Measurements from ENCODE around the gene CPNE8.

CPNE8 gene

DNA sequence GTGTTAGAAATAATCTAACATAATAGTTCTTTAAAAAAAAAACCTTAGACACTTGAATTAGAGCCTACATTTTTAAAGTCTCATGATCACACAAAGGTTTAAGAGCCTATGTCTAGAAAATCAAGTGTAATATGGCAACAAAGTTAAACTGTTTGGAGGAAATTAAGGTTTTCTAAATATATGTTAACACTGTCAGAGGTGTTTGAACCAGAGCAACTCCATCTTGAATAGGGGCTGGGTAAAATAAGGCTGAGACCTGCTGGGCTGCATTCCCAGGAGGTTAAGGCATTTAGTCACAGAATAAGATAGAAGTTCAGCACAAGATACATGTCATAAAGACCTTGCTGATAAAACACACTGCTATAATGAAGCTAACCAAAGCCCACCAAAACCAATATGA lies 12.4 kb downstream of the CPNE8 start:
- DNase-seq = no peak

DNA sequence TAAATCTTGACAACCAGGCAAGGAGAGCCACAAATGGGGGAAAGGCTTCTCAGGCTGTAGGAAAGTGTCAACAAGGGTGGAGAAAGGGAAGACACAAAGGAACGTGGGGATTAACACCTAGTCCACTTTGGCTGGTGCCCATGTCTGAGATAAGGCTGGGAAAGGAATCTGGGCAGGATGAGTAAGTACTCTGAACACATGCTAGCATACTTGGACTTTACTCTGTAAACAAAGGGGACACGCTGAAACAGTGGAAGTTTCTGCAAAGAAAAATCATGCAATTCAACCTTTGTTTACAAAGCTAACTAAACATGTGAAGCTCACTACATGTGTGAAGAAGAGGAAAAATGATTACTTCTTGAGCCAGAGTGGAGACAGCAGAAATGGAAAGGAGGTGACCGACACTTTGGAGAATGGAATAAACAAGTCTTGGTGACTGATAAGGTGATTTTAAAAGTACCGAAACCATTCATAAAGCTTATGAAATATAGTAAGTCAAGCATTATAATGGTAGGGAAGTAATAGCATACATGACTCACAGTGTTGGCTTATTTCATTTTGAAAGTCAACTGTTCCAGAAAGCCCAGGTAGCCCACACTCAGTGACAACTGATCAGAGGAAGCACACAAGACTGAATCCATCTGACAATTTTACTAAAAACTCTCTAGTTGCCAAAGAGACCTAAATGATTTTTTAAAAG lies 13.2 kb downstream of the CPNE8 start:
- DNase-seq = no peak

DNA sequence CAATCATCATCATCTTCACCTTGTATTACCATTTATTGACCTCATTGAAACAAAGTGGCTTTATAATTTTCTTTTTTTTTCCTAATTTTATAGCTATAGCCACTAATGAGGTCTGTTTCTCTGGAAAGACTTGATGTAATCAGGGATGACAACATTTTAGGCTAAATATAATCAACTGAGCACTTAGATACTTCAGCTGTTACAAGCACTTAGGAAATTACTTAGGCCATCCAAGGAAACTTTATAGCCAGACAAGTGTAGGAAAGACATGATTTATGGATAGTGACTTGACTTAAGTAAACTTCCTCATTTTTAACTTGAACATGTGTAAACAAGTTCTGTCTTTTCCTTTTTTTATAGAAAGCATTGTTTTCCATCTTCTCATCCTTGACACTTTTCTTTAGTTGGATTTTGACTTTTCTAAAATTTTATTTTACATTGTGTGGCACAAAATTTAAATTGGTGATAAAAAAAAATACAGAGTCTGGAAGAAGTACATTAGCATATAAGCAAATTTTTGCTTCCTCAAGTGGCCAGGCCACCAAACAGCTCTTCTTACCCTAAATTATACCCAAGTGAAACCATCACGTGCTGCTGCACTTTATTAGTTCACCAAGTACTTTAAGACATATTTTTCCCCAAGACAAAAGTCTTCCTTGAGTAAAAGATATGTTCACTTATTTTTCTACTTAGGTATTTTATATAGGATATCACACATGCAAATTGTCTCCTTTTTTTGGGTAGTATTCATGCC lies 15.1 kb downstream of the CPNE8 start:
- DNase-seq = no peak

DNA sequence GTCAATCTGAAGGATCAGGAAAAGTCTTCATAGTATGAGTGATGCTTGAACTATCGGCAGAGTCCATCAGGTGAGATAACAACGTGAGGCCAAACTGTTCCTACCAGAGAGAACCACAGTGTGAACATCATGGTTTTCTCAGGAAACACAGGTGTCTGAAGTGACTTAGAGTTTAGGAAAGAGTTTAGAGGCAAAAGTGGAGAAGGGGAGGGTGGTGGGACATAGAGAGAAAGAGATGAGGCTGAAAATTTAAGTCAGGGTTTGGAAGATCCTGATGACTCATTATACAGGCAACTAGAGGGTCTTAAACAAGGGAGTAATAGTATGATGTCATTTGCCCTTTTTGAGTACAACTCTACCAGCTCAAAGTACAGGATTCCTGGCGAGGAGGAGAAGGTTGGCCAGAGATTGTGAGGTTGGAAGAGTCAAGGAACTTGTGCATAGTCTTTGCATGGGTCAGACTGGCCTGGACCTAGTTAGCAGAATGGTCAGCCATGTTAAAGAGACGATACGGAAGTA lies 16.0 kb downstream of the CPNE8 start:
- DNase-seq = no peak

DNA sequence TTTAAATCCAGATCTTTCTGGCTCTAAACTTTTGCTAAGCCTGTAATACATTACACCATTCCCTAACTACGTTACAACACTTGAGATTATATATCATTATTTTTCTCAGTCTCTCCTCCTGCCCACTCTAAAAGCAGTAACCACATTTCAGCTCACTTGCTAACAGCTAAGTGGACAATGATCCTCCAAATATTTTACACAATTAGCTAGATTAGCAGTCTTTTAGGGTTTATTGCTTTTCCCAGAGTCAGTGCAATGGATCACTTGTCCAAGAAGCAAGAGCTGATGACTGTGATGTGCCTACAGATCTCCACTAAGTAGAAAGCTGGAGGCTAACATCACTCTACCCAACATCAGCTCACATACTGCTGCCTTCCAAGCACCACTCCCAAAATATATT lies 17.6 kb downstream of the CPNE8 start:
- no peak for DNase-seq

DNA sequence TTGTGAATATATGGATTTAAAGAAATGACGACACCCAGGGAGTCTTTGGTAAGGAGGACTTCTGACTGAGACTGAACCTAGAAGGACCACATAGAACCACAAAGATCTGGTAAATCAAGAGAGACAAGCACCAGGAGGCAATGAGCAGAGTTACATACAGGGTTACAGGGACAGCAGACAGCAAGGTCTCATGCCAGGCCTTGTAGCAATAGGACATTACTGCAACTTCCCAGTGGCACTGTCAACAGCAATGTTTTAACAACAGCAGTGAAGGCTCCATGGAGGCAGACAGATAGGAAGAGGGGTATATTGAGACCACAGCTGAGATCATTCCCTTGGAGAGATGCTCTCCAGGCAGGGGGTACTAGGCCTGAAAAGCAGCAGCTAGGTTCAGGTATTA lies 18.5 kb downstream of the CPNE8 start:
- no peak for DNase-seq

DNA sequence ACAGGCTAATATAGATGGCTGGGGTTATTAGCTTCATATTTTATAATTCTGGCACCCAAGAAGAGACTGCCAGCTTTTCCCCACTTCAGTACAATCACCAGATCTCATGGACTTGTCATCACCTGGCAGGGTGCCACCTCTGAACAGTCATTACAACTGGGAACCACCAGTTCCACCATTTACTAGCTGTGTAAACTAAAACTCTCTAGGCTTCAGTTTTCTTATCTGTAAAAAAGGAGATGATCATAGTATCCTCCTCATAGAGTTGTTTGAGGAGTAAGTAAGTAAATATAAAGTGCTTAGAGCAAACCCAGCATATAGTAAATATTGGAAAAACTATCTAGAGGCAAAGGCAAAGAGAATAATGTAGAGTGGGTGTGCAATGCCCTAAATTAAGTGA lies 19.3 kb downstream of the CPNE8 start:
- no peak for DNase-seq

DNA sequence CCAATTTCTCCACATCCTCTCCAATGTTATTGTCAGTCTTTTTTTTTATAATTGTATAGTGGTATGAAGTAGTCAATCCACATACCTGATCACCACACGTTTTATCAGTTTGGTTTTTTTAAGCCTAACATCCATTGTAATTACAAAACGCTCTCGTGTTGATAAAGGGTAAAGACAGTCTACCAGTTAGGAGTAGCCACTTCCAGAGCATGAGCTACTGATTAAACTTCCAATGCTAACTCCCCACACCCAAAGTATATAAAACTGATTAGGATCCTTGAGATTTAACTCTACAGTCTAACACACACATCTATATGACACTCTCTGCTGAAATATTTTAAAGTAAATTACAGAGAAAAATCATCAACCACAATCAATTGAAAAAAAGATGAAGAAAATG lies 20.7 kb downstream of the CPNE8 start:
- DNase-seq = no peak

DNA sequence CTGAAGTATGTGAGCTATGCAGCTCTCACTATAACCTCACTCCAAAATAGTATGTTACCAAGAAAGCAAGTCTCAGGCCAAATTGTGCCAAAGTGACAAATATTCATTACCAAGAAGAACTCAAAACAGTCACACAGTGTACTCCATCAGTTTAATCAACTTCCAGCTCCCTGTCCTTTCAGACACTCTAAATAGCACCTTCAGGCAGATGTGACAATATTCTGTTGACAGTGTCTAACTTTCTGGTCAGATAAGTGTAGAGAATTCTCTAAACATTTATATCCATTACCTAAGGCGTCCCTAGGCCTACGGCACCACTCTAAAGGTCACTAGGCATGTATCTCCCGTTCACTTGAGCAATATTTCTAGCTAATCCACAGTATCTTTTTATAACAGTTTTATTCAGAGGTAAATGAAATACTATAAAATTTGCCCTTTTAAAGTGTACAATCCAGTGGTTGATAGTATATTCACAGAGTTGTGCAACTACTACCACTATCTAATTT lies 21.7 kb downstream of the CPNE8 start:
- DNase-seq = no peak

DNA sequence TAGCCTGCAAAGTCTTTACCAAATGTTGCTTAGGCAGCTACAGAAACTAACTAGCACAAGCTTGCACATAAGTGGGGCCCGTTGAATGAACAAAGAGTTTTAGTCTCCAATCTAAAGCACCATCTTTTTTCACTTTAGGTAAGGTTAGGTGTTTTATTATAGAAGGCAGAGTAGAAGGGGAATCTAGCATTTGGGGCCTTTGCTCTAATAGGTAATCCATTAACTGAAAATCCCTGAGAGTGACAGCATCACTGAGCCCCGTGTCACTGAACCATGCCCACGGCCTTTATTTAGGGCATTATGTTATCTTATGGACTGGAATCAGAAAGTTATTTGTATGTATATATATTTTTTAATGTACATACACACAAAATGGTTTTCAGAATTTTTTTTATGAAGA lies 25.1 kb downstream of the CPNE8 start:
- DNase-seq = no peak

DNA sequence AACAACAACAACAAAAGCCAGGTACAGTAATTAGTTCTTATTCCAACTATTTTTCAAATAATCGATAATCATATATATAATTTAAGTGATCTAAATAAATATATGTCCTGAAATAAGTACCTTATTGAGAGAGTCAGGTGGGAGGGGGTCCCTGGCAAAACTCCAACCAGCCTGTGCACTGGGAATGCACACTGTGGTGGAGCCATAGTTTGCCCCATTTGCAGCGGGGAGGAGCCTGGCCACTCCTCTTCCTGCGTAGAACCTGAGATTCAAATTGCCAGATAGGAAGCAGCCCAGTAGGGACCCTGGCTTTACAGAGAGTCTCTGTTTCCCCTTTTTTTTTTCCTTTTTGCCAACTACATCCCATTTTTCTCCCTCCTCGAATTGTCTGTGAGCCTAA lies 26.4 kb downstream of the CPNE8 start:
- DNase-seq = no peak

DNA sequence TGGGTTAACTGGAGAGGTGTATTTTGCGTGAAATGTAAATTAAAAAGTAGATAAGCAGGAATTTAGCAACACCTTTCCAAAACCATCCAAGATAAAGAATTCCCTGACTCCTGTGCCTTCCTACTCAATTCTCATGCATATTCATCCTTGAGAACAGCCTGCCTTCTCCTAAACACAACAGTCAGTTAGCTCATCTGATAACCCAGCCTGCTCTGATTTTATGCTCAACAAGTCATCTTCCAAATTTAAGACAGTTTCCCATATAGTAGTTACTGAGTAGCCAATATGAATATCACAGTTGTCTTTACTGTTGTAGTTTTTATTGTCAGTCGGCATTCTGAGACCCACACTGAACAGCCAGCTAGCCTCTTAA lies 27.1 kb downstream of the CPNE8 start:
- DNase-seq = no peak

DNA sequence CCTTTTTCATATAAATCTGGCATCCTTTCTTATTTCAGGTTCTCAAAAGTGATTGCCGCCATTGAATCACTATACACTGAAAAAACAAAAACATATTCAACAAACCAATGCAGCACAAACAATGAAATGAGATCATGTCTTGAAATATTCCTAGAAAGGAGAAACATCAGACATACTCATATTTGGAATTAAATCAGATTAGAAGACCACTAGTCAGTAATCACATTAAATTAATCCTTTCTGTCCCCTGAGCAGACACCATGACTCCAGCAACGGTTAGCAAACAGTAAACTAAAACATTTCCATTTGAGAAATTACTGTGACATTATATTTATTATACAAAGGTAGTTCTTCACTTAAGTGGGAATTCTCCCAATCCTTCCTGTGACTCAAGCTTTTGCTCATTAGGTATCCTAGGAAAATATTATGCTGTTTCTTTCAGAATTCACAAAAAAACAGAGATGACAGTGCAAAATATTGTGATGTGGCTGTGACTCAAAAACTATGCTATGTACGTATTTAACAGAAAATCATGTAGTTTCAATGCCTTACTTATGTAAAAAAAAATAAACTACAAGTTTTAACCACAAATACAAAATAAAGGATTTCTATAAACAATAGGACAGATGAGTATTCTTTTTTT lies 29.7 kb downstream of the CPNE8 start:
- no peak for DNase-seq

DNA sequence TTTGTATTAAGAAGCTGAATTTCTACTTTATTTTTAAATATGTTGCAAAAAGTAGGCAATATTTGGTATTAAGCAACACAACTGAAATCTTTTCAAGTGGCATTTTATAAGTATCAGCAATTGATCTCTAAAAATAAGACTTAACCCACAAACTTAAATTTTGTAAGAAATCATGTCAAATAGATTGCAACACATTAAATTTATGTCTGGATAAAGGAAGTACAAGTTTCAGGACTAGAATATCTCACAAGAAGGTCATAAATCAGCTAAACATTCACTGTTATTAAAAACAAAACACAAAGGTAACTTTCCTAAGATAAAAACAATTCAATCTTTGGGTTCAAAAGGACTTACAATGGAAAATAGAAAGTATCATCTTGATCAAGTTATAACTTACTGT lies 32.8 kb downstream of the CPNE8 start:
- no peak for DNase-seq

DNA sequence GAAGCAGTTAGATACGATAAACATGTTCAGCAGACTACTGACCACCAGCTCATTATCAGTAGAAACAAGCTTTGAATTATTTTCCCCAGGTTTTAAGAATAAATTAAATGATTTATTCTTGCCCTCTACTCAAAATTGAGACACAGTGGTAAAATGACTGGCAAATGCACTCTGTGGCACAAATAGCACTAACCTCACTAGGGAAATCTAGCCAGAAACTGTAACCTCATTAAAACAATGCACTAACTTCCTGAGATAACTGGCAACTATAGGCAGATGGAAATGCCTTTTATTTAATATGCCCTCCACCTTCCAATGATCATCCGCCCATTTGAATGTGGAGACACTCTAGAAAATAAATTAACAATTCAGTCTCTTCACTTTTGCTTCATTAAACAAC lies 33.2 kb downstream of the CPNE8 start:
- no peak for DNase-seq

DNA sequence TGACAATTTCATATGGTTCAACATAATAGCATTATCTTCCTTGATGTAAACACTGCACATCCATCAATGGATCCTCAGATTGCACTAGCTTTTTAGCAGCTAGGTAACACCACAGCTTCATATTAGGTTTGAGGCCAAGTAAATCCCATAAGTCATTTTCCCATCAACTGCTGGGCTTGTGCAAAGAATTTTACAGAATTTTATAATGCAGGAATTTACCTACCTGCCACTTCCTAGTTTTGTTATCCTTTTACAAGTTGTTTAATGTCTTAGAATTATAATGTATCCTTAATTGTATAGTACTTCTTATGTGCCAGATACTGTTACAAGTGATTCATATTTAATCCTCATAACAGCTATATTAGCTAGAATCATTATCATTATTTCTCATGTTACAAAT lies 36.4 kb downstream of the CPNE8 start:
- DNase-seq = no peak

DNA sequence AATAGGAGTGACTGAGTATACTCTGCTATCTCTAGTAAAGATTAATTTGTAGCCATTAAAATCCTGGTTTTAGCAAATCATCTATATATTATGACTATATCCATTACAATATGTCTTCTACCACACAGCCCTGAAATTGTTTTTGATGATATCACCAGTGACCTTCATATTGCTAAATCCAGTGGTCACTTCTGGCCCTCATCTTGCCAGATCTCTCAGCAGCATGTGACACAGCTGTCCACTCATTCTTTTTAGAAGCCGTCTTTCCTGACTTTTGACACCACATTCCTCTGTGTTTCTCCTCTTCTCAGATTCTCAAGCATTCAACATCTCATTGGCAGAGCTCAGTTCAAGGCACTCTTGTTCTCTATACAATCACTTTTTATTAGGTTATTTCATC lies 54.9 kb downstream of the CPNE8 start:
- no peak for DNase-seq

DNA sequence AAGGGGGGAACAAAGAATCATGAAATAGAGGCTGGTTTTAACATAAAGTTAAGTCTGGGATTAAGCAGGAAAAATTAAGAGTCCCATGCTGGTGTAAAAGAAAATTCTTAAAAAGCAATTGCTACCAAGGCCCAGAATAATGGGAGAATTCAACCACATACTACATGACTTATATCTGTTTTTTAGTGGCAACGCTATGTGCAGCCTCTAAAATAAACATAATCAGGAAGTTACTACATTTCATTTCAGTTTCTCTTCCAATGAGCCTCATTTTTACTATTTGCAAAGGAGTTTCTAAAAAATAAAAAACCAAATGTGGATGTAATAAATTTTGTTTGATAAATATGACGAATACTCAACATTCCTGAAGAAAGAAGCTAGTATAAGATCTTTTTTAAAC lies 58.1 kb downstream of the CPNE8 start:
- DNase-seq = no peak

DNA sequence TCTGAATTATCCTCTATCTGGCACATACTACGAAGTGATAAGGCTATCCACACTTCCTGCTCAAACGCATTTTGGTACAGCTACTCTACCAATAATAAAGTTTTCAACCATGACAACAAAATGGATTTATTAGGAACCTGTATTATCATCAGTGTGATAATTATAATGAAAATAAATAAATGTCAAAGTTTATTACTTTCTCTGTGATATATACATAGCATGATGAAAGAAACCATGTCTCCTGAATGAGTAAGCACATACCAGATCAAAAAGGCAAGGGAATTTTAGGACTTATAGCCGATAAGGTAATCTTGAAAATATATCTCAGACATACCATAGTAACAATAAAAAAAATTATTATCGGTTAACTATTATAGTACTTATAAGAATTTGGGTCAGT lies 61.1 kb downstream of the CPNE8 start:
- no peak for DNase-seq

DNA sequence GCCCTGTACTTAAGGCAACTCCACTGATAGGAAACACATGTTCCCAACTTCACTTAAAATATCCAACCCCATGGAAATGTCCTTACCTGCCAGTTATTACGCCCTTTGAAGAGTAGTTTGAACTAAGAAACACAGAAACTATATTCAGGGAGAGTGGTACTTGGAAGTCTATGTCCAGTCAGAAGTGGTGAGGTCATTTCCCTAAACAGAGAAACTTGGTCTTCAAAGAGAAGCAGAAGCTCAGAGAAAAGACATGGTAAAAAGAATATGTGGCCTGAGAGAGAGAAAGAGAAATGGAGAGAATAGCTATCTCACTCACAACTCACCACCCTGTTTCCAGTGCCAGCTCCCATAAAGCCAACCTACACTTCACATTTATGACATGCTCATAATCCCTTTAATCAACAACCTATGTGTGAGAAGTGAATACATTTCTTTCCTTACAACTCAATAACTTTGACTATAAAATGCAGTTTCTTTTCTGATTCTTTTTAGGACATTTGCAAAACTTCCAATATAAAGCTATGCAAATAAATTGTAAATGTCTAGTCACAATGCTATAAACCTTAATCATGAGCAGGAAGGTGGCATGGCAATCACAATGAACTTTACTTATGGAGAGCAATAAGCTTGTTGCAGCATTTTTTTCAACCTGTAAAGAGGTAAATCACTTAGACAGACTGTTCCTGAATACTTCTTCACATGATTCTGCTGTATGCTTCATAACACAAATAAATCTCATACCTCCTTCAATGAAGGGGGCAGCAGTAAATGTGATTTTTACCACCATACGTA lies 67.1 kb downstream of the CPNE8 start:
- DNase-seq = no peak

DNA sequence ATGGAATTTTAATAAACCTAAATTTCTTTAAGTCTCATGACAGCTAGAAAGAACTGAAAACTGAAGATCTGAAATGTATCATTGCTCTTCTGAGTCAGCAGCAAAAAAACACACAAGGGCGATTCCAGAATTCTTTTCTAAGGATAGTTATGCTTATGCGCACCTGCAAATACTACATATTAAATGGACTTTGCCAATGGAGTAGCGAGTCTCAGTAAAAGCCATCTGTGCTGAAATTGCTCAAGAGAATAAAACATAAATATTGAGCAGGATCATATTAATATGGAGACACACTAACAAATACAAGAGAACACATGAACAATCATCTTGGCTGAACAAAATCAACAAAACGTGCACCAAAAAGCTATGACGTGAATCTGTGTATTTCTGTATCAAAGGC lies 73.7 kb downstream of the CPNE8 start:
- no peak for DNase-seq

DNA sequence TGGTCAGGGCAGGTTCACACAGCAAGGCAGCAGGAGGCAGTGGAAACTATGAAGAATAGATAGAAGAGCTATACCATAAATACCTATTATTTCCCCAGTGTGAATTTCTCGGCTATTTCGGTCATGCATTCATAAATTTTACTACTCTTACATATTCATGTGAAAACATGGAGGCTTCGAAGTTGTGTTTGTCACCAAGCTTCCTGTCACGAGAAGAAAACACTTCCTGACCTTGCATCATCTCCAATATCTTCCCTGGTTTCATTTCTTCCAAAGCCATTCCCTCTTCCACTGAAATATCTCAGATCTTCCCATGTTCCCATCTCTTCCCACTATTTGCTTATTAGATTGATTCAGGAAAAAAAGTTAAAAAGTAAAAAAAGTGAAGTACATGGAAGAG lies 80.4 kb downstream of the CPNE8 start:
- no peak for DNase-seq

DNA sequence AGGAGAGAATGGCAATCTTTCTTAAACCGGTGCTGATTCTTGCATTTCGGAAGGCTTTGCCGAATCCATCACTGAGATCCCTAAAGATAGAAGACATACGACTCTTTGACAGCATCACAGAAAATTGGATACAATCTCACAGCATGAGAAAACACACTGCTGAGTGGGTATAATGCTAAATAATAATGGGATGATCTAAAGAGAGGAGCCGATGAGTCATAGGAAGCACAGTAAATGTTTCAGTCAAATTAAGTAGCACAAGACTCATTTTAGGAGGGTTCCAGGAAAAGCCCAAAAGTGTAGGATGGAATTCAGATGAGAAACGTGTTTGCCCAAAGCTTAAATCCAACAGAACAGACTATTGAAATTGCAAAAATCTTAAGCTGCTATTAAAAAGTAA lies 81.7 kb downstream of the CPNE8 start:
- DNase-seq = no peak

All from eye (tissue), 1 donor.